B cell (primary cell): ENCODE data around the gene SCN10A. TPM values are rescaled to one million over a fixed set of nuclear protein-coding genes. Genes with fewer than 3 reads are reported as not detected.

ENCODE experiments used
- ATAC-seq: fragments of 200-7000 bp; cut with Tn5 transposase; one replicate; pipeline ENCODE4 v1.10.0; 2021; ENCODE audit warnings: low read depth, mild to moderate bottlenecking, moderate number of reproducible peaks, moderate library complexity
- CTCF ChIA-PET: fragments of 350-600 bp; sonication (Branson Sonifier 250); formaldehyde crosslinking; loops from one replicate; lab custom pipeline; 2021; ENCODE audit warnings: antibody characterized with exemption, inconsistent platforms; lab: Charles Lee
- POLR2A ChIA-PET: fragments of 350-600 bp; sonication (Branson Sonifier 250); formaldehyde crosslinking; loops from one replicate; lab custom pipeline; 2021; ENCODE audit warnings: antibody characterized with exemption; lab: Charles Lee
- DNase-seq: peaks from one replicate; pipeline ENCODE4 v3.0.0; 2013
- H2AFZ ChIP-seq: 2 replicates; pipeline ENCODE4 v1.6.1; 2012; ENCODE audit warnings: mild to moderate bottlenecking, low read depth, low read length; ENCODE audit not compliant: insufficient read depth, poor library complexity, severe bottlenecking
- H3K27ac ChIP-seq, 2 donors: 1 replicate in 1 of 2; 2 replicates in 1 of 2; pipeline ENCODE4 v1.5.1; 2012 to 2013; ENCODE audit warnings: low read length in 2 of 2, mild to moderate bottlenecking in 2 of 2, moderate library complexity in 1 of 2
- H3K27me3 ChIP-seq, 4 experiments: fragments of 200-600 bp in 1 of 4; sonication (generic) in 1 of 4; replicated peaks in 1 of 4; 1 replicate in 2 of 4; 2 replicates in 2 of 4; pipeline versions ENCODE4 v1.6.1 to v1.7.0; 2013 to 2016; ENCODE audit warnings: low read length in 3 of 4, mild to moderate bottlenecking in 2 of 4, mixed read lengths in 1 of 4, moderate library complexity in 1 of 4; ENCODE audit not compliant: insufficient read depth in 4 of 4, control insufficient read depth in 3 of 4; ENCODE audit errors: control extremely low read depth in 1 of 4
- H3K36me3 ChIP-seq, 2 experiments: replicated peaks in 1 of 2; 1 replicate in 1 of 2; 2 replicates in 1 of 2; pipeline versions ENCODE4 v1.6.1 to v1.7.1; 2013; ENCODE audit warnings: low read length in 1 of 2; ENCODE audit not compliant: insufficient read depth in 2 of 2, control insufficient read depth in 1 of 2; ENCODE audit errors: control extremely low read depth in 1 of 2, extremely low read depth in 1 of 2
- H3K4me1 ChIP-seq, 2 donors: fragments of 200-600 bp in 1 of 2; sonication (generic) in 1 of 2; 1 replicate in 1 of 2; 2 replicates in 1 of 2; pipeline versions ENCODE4 v1.5.1 to v1.6.1; 2013 to 2017; ENCODE audit warnings: low read length in 2 of 2; ENCODE audit not compliant: control insufficient read depth in 2 of 2, insufficient read depth in 2 of 2
- H3K4me2 ChIP-seq: replicated peaks from 2 replicates; pipeline ENCODE3; 2012; ENCODE audit warnings: mild to moderate bottlenecking, low read depth, low read length; ENCODE audit not compliant: poor library complexity, severe bottlenecking
- H3K4me3 ChIP-seq, 5 experiments: fragments of 200-600 bp in 1 of 5; sonication (generic) in 1 of 5; 1 replicate in 3 of 5; 2 replicates in 2 of 5; pipeline versions ENCODE4 v1.5.1 to v1.7.0; 2011 to 2016; ENCODE audit warnings: low read length in 4 of 5, mild to moderate bottlenecking in 4 of 5, low read depth in 2 of 5, control low read depth in 1 of 5, moderate library complexity in 1 of 5; ENCODE audit not compliant: insufficient read depth in 1 of 5; ENCODE audit errors: control extremely low read depth in 1 of 5, extremely low read depth in 1 of 5
- H3K79me2 ChIP-seq: fragments of 200-600 bp; sonication (generic); one replicate; pipeline ENCODE4 v1.6.0; 2016; ENCODE audit warnings: low read length; ENCODE audit not compliant: control insufficient read depth, insufficient read depth
- H3K9ac ChIP-seq: fragments of 200-600 bp; sonication (generic); 2 replicates; pipeline ENCODE4 v1.6.1; 2017; ENCODE audit warnings: mild to moderate bottlenecking, low read length, moderate library complexity
- H3K9me3 ChIP-seq, 3 donors: one replicate each; pipeline versions ENCODE4 v1.6.1 to v1.7.1; 2013; ENCODE audit warnings: low read length in 2 of 3; ENCODE audit not compliant: control insufficient read depth in 2 of 3, insufficient read depth in 1 of 3; ENCODE audit errors: control extremely low read depth in 1 of 3
- H4K20me1 ChIP-seq: 2 replicates; pipeline ENCODE4 v1.6.0; 2012; ENCODE audit warnings: mild to moderate bottlenecking, low read length; ENCODE audit not compliant: insufficient read depth, control insufficient read depth, poor library complexity, severe bottlenecking
- H3K27ac Mint-ChIP-seq: one replicate; pipeline ENCODE4 v1.8.0; 2021; ENCODE audit warnings: mixed read lengths
- H3K27me3 Mint-ChIP-seq: one replicate; pipeline ENCODE4 v1.8.0; 2021; ENCODE audit warnings: mixed read lengths
- H3K4me1 Mint-ChIP-seq: one replicate; pipeline ENCODE4 v1.8.0; 2021; ENCODE audit warnings: mixed read lengths
- H3K4me3 Mint-ChIP-seq: one replicate; pipeline ENCODE4 v1.8.0; 2021; ENCODE audit warnings: mixed read lengths
- H3K9me3 Mint-ChIP-seq: one replicate; pipeline ENCODE4 v1.8.0; 2022; ENCODE audit warnings: mixed read lengths; ENCODE audit not compliant: insufficient read depth
- EZH2 ChIP-seq: IDR thresholded peaks from 2 replicates; pipeline ENCODE4 v1.6.1; 2012; ENCODE audit warnings: borderline replicate concordance, low read depth, mild to moderate bottlenecking, moderate library complexity, low read length; ENCODE audit not compliant: insufficient read depth, poor library complexity, severe bottlenecking
- WGBS: methylation state at CpG from one replicate; pipeline ENCODE4 v1.1.5; 2013; ENCODE audit warnings: missing lambda C conversion rate; ENCODE audit not compliant: insufficient coverage; 5-methylcytosine and 5-hydroxymethylcytosine counted together
- intact Hi-C: fragments of 100-400 bp; cut with micrococcal nuclease; formaldehyde crosslinking; loops from one replicate; pipeline ENCODE4 v1.10.0; 2022
- polyA plus RNA-seq: library from polyadenylated mRNA; depleted of rRNA; stranded (reverse); fragments of >200 nt; gene quantifications from 2 replicates; pipeline ENCODE4 v1.2.3, GENCODE V29; 2012
- total RNA-seq, 2 donors: library from RNA; stranded (reverse); fragments of 120-200 nt in 1 of 2; gene quantifications; 1 replicate in 1 of 2; 2 replicates in 1 of 2; pipeline versions ENCODE4 v1.2.3 to v1.2.4, GENCODE V29; 2013 to 2022
- TF ChIP-seq, protein P1 (sequence below): fragments of 200-600 bp; IDR thresholded peaks from one replicate; pipeline ENCODE4 v1.8.0; 2022; ENCODE audit warnings: antibody characterized with exemption, mild to moderate bottlenecking

SCN10A gene
- total and polyA plus RNA-seq, 2 donors (not counting 1 experiment from before 2014, with no cell fraction given), result not detected

DNA sequence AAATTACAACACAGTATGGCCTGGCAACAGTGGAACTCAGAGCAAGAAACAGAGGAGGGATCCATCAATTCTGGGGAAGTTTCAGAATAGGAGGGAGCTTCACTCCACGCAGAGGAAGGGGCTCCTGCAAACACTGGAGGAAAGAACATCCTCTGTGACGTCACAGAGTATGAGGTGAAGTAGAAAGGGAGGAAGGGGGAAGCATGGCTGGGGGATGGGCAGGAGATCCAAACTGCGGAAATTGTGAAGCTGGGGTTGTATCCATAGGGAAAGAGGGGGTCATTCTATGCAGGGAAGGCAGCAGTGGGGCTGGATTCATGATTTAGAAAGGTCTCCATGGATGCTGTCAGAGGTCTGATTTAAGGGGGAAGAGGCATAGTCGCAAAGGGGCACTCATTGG lies 8.3 kb upstream of the SCN10A start:
- DNase-seq (no peak), ATAC-seq (no peak)
- Histone ChIP-seq H2AFZ (no peak overlapping the region), H3K4me2 (no peak overlapping the region), H3K4me1 (no peaks in the 10 kb centered on the region), H3K27ac (no peak overlapping the region), H3K27me3 (peaks cover 0 to 5% (median 0%) of the 10 kb centered on the region in 4 experiments), H3K36me3 (no peaks in the 10 kb centered on the region), H3K79me2 (no peaks in the 10 kb centered on the region), H4K20me1 (no peaks in the 10 kb centered on the region), H3K9me3 (peaks cover 0 to 6% (median 0%) of the 10 kb centered on the region in 3 donors), H3K9ac (no peak overlapping the region), H3K4me3 (no peak overlapping the region)
- Mint-ChIP-seq H3K27ac (no peak overlapping the region), H3K4me3 (no peak overlapping the region), H3K9me3 (peaks cover 2% of the 10 kb centered on the region), H3K4me1 (no peaks in the 10 kb centered on the region), H3K27me3 (peaks cover 24% of the 10 kb centered on the region)
- intact Hi-C loops, result no loop called here
- CTCF ChIA-PET, result no interaction called here
- 82% methylated on average over 4 of the region's 4 CpGs for WGBS
- TF ChIP-seq, protein P1, sequence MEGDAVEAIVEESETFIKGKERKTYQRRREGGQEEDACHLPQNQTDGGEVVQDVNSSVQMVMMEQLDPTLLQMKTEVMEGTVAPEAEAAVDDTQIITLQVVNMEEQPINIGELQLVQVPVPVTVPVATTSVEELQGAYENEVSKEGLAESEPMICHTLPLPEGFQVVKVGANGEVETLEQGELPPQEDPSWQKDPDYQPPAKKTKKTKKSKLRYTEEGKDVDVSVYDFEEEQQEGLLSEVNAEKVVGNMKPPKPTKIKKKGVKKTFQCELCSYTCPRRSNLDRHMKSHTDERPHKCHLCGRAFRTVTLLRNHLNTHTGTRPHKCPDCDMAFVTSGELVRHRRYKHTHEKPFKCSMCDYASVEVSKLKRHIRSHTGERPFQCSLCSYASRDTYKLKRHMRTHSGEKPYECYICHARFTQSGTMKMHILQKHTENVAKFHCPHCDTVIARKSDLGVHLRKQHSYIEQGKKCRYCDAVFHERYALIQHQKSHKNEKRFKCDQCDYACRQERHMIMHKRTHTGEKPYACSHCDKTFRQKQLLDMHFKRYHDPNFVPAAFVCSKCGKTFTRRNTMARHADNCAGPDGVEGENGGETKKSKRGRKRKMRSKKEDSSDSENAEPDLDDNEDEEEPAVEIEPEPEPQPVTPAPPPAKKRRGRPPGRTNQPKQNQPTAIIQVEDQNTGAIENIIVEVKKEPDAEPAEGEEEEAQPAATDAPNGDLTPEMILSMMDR, result no peak
- TF ChIP-seq EZH2, result no peak
- POLR2A ChIA-PET, result no interaction called here

- peaks cover 2% of the 10 kb centered on the region for H3K9me3 Mint-ChIP-seq
Measured at GRCh38 chr3:38823722-38824121, 7.7 kb upstream of the SCN10A start.

More at GRCh38 chr3:38823722-38824121, 7.7 kb upstream of the SCN10A start:
- Mint-ChIP-seq H3K27ac (no peak overlapping the region), H3K27me3 (peaks cover 24% of the 10 kb centered on the region), H3K4me1 (no peaks in the 10 kb centered on the region), H3K4me3 (no peak overlapping the region)
- 88% methylated on average over 8 of the region's 8 CpGs for WGBS
- no peak overlapping the region for H3K4me2 ChIP-seq
- H3K4me3 ChIP-seq, result no peak overlapping the region
- H3K9ac ChIP-seq, result no peak overlapping the region
- H3K27ac ChIP-seq, result no peak overlapping the region
- no peaks in the 10 kb centered on the region for H3K79me2 ChIP-seq
- H3K9me3 ChIP-seq, result peaks cover 0 to 6% (median 0%) of the 10 kb centered on the region in 3 donors
- no peak for TF ChIP-seq EZH2
- TF ChIP-seq, protein P1, result no peak
- H2AFZ ChIP-seq, result no peak overlapping the region
- H3K4me1 ChIP-seq, result no peaks in the 10 kb centered on the region
- ATAC-seq, result no peak
- no peak for DNase-seq
- peaks cover 0 to 4% (median 0%) of the 10 kb centered on the region in 4 experiments for H3K27me3 ChIP-seq
- CTCF ChIA-PET, result no interaction called here
- intact Hi-C loops, result no loop called here
- no peaks in the 10 kb centered on the region for H4K20me1 ChIP-seq
- no peaks in the 10 kb centered on the region for H3K36me3 ChIP-seq
- POLR2A ChIA-PET, result no interaction called here
